ENCODE measurements around the gene MACF1. TPM values are rescaled to one million over a fixed set of nuclear protein-coding genes. Genes with fewer than 3 reads are reported as not detected.

The MACF1 gene
- total RNA-seq, 2 donors from 2014 or later: 107 to 148 TPM

DNA sequence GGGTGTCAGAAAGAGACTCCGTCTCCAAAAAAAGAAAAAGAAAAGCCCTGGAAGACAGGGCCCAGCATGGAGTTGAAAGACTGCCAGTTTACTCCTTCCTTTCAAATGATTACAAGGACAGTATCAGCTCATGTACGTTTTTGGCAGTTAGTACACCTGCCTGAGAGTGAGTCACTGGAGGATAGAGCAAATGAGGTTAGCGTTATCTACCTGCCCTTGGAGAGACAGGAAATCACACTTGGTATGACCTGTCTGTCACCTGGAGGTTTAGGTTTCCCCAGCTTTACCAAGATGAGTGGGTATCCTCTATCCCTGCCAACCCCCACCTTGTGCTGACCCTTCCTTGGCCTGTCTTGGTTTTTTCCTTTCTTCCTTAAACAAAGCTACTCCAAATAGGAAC, 190.1 kb downstream of the MACF1 start:
- H3K4me3 ChIP-seq: no peak overlapping the region
- peak overlapping the region; percentile 62 for H3K27ac ChIP-seq
- DNase-seq: peak; percentile 54
- peaks cover 4% of the 10 kb centered on the region for H3K36me3 ChIP-seq
- H3K9me3 ChIP-seq: no peaks in the 10 kb centered on the region
- intact Hi-C loops (cut with DNase I): no loop called here
- H3K27me3 ChIP-seq: no peaks in the 10 kb centered on the region
- TF ChIP-seq, protein P1, sequence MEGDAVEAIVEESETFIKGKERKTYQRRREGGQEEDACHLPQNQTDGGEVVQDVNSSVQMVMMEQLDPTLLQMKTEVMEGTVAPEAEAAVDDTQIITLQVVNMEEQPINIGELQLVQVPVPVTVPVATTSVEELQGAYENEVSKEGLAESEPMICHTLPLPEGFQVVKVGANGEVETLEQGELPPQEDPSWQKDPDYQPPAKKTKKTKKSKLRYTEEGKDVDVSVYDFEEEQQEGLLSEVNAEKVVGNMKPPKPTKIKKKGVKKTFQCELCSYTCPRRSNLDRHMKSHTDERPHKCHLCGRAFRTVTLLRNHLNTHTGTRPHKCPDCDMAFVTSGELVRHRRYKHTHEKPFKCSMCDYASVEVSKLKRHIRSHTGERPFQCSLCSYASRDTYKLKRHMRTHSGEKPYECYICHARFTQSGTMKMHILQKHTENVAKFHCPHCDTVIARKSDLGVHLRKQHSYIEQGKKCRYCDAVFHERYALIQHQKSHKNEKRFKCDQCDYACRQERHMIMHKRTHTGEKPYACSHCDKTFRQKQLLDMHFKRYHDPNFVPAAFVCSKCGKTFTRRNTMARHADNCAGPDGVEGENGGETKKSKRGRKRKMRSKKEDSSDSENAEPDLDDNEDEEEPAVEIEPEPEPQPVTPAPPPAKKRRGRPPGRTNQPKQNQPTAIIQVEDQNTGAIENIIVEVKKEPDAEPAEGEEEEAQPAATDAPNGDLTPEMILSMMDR (IDR thresholded peaks at IDR 0.05): no peak
- H3K4me1 ChIP-seq: peaks cover 18% of the 10 kb centered on the region
- H3K9ac ChIP-seq (ENCODE audit: low read depth in 2 of 2, low read length in 2 of 2): peak overlapping the region in 1 of 2 donors; percentile 43

DNA sequence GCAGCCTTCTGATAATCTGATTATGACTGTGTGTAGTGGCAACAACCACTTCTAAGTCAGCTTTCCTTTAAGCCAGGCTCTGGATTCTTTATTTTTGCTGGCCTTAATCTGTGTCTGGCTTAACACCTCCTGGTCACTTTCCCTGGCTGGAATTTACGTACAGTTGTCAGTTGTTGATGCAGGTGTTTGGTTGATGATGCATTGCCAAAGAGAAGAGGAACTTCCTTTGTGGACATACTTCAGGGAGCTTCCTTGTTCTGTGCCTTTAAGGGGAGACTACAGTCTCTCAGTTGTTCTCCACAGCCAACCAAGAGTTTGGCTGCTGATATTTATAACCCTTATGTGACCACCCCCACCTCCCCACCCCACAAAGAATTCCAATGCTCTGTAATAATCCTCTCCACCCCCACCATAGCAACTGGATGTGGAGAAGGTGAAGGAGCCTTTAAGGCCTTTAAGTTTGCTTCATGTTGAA, 190.9 kb downstream of the MACF1 start:
- Histone ChIP-seq H3K4me3 (no peak overlapping the region), H3K27me3 (no peaks in the 10 kb centered on the region), H3K9ac (ENCODE audit: low read depth in 2 of 2, low read length in 2 of 2) (peak overlapping the region in 1 of 2 donors; percentile 43), H3K36me3 (no peaks in the 10 kb centered on the region), H3K4me1 (peaks cover 18% of the 10 kb centered on the region), H3K9me3 (no peaks in the 10 kb centered on the region), H3K27ac (peak overlapping the region; percentile 62)
- peak; percentile 30 for DNase-seq
- TF ChIP-seq, protein P1 (IDR thresholded peaks at IDR 0.05): no peak
- intact Hi-C loops (cut with DNase I): no loop called here

DNA sequence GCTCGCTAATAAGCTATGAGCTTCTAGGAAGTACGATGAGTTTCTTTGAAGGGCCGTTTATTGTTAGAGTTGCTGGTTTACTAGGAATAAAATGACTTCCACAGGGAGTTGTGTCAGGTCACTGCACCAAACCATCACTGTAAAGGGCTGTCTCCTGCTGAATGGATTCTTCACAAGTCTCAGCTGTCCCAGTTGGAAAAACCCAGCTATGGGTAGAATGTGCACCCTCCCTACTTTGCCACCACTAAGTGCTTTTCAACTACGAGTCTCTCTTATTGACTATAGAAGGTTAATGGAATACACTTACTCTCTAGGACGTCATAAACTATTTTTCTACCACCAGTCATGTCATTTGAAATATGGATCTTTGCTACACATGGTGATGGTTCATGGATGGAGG, 192.2 kb downstream of the MACF1 start:
- H3K4me3 ChIP-seq: no peak overlapping the region

DNA sequence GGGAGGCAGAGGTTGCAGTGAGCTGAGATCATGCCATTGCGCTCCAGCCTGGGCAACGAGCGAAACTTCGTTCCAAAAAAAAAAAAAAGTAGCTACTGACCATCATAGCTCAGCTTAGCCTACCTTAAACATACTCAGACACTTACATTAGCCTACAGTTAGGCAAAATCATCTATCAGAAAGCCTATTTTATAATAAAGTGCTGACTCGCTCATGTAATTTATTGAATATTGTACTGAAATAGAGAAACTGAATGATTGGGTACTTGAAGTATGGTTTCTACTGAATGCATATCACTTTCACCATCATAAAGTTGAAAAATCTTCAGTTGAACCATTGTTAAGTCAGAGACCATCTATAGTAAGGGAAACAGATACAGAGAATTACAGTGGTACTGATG, 193.0 kb downstream of the MACF1 start:
- peaks cover 18% of the 10 kb centered on the region for H3K4me1 ChIP-seq
- no peaks in the 10 kb centered on the region for H3K9me3 ChIP-seq
- TF ChIP-seq, protein P1 (IDR thresholded peaks at IDR 0.05): no peak
- DNase-seq: no peak
- H3K27ac ChIP-seq: peak overlapping the region; percentile 77
- H3K36me3 ChIP-seq: no peaks in the 10 kb centered on the region
- H3K27me3 ChIP-seq: no peaks in the 10 kb centered on the region
- no peak overlapping the region for H3K4me3 ChIP-seq
- intact Hi-C loops (cut with DNase I): no loop called here
- H3K9ac ChIP-seq (ENCODE audit: low read depth in 2 of 2, low read length in 2 of 2): no peak overlapping the region

More for the DNA sequence above, 192.2 kb downstream of the MACF1 start:
- no peaks in the 10 kb centered on the region for H3K9me3 ChIP-seq
- no peaks in the 10 kb centered on the region for H3K27me3 ChIP-seq
- DNase-seq: no peak
- TF ChIP-seq, protein P1 (IDR thresholded peaks at IDR 0.05): no peak
- H3K4me1 ChIP-seq: peaks cover 18% of the 10 kb centered on the region
- no peak overlapping the region for H3K9ac ChIP-seq (ENCODE audit: low read depth in 2 of 2, low read length in 2 of 2)
- intact Hi-C loops (cut with DNase I): no loop called here
- peak overlapping the region; percentile 62 for H3K27ac ChIP-seq
- no peaks in the 10 kb centered on the region for H3K36me3 ChIP-seq

DNA sequence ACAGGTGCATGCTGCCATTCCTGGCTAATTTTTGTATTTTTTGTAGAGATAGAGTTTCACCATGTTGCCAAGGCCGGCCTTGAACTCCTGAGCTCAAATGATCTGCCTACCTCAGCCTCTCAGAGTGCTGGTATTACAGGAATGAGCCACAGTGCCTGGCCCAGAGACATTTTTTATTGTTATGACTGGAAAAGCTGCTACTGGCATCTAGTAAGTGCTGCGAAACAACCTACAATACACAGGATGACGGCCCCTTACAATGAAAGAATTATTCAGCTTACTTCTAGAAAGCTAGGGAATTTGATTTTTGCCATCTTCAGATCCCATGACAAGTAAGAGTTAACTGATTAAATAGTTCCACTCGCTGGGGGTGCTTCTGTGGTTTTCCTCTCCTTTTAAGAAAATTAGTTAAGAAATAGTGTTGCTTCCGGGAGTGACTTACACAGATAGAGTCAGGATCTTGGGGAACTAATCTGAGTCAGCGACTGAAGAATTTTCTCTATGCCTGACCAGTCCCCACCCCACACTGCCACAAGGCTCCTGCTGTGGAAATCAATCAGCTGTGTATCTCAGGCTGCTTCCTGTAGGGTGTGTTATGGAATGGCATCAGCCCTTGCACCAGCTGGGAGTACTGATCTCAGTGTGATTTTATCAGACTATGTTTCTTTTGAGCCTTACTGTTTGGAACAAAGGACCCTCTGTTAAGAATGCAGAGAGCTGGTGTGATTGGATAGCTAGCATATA, 194.0 kb downstream of the MACF1 start:
- H3K27ac ChIP-seq: peak overlapping the region; percentile 77
- peak overlapping the region in 1 of 2 donors; percentile 48 for H3K9ac ChIP-seq (ENCODE audit: low read depth in 2 of 2, low read length in 2 of 2)
- intact Hi-C loops (cut with DNase I): no loop called here
- TF ChIP-seq, protein P1 (IDR thresholded peaks at IDR 0.05): no peak
- H3K4me1 ChIP-seq: peaks cover 18% of the 10 kb centered on the region
- H3K9me3 ChIP-seq: no peaks in the 10 kb centered on the region
- DNase-seq: peak; percentile 70
- H3K27me3 ChIP-seq: no peaks in the 10 kb centered on the region
- no peaks in the 10 kb centered on the region for H3K36me3 ChIP-seq
- H3K4me3 ChIP-seq: no peak overlapping the region

Data from colonic mucosa (tissue), 4 donors.